A549 (cell line): ENCODE measurements around the gene RNF207. TPM values are rescaled to one million over a fixed set of nuclear protein-coding genes. Genes with fewer than 3 reads are reported as not detected.

Experiments
- ATAC-seq, 2 experiments: fragments of 200-7000 bp in 1 of 2; fragments of >200 bp in 1 of 2; cut with Nextera tagmentation in 1 of 2; cut with Tn5 transposase in 1 of 2; 3 replicates each; pipeline versions ENCODE4 v1.8.0 to v1.9.1; 2018 to 2020; ENCODE audit warnings: mild to moderate bottlenecking in 1 of 2, moderate library complexity in 1 of 2
- CTCF ChIA-PET: fragments of 300-600 bp; sonication (Branson Sonifier 250); formaldehyde crosslinking; extraction: SDS; loops from one replicate; lab custom pipeline; 2021; ENCODE audit warnings: antibody characterized with exemption, inconsistent platforms; lab: Yijun Ruan, JAX
- POLR2A ChIA-PET: fragments of 350-600 bp; formaldehyde crosslinking; extraction: SDS; loops from one replicate; lab custom pipeline; 2021; ENCODE audit warnings: antibody characterized with exemption, inconsistent platforms; lab: Yijun Ruan, JAX
- DNase-seq, 2 experiments: peaks; one replicate each; pipeline versions ENCODE4 v3.0.0 to v3.0.0-alpha.2; 2011 to 2016; ENCODE audit warnings: low read depth in 1 of 2, low spot score in 1 of 2
- FAIRE-seq: peaks from 2 replicates; lab custom pipeline; 2011; peaks lifted over from hg19 to GRCh38; lab: Jason Lieb, UNC
- H3K27ac ChIP-seq, 2 experiments: fragments of >200 bp; sonication (Bioruptor Twin); formaldehyde crosslinking; 3 replicates each; pipeline ENCODE4 v1.5.1; 2016 to 2017
- H3K4me1 ChIP-seq: fragments of >200 bp; sonication (Bioruptor Twin); formaldehyde crosslinking; 3 replicates; pipeline ENCODE4 v1.6.1; 2016
- H3K4me2 ChIP-seq: fragments of >200 bp; sonication (Bioruptor Twin); formaldehyde crosslinking; 3 replicates; pipeline ENCODE4 v1.6.1; 2016
- H3K4me3 ChIP-seq: fragments of >200 bp; sonication (Bioruptor Twin); formaldehyde crosslinking; 3 replicates; pipeline ENCODE4 v1.5.1; 2016
- H3K9me3 ChIP-seq: fragments of >200 bp; sonication (Bioruptor Twin); formaldehyde crosslinking; 3 replicates; pipeline ENCODE4 v1.6.1; 2016
- BHLHE40 ChIP-seq: IDR thresholded peaks from 2 replicates; pipeline ENCODE4 v1.6.1; 2012; ENCODE audit warnings: low read depth, low read length, inconsistent platforms
- CEBPB ChIP-seq, 2 experiments: fragments of >200 bp in 1 of 2; sonication (Bioruptor Twin) in 1 of 2; formaldehyde crosslinking in 1 of 2; IDR thresholded peaks; 2 replicates each; pipeline ENCODE4 v1.6.1; 2012 to 2016
- FOSB ChIP-seq: fragments of 250-450 bp; sonication (Bioruptor Pico); IDR thresholded peaks from 2 replicates; pipeline ENCODE4 v1.5.0; 2020; ENCODE audit warnings: mild to moderate bottlenecking, moderate library complexity
- GATA3 ChIP-seq: IDR thresholded peaks from 2 replicates; pipeline ENCODE4 v1.6.1; 2012; ENCODE audit warnings: borderline replicate concordance
- HEYL ChIP-seq: fragments of 250-450 bp; sonication (Bioruptor Pico); IDR thresholded peaks from 2 replicates; pipeline ENCODE4 v1.8.0; 2021; ENCODE audit warnings: mild to moderate bottlenecking, moderate library complexity
- HOXA7 ChIP-seq: fragments of 250-450 bp; sonication (Bioruptor Pico); IDR thresholded peaks from 2 replicates; pipeline ENCODE4 v1.5.0; 2020; ENCODE audit warnings: mild to moderate bottlenecking, moderate library complexity
- HOXB5 ChIP-seq: fragments of 250-450 bp; sonication (Bioruptor Pico); IDR thresholded peaks from 2 replicates; pipeline ENCODE4 v1.5.0; 2020; ENCODE audit warnings: mild to moderate bottlenecking, moderate library complexity
- JUN ChIP-seq, 2 experiments: fragments of >200 bp; sonication (Bioruptor Twin); formaldehyde crosslinking; IDR thresholded peaks; 2 replicates in 1 of 2; 3 replicates in 1 of 2; pipeline ENCODE4 v1.6.1; 2016 to 2017
- KDM1A ChIP-seq: fragments of 200-600 bp; sonication (generic); IDR thresholded peaks from 2 replicates; pipeline ENCODE4 v1.6.1; 2016; ENCODE audit warnings: low read depth, mild to moderate bottlenecking
- MAZ ChIP-seq: fragments of 150-350 bp; IDR thresholded peaks from 2 replicates; pipeline ENCODE4 v1.6.1; 2014; ENCODE audit warnings: antibody characterized with exemption, low read depth, low read length, borderline replicate concordance
- NR3C1 ChIP-seq: fragments of >200 bp; sonication (Bioruptor Twin); formaldehyde crosslinking; IDR thresholded peaks from 3 replicates; pipeline ENCODE4 v1.6.1; 2017
- POLR2A ChIP-seq: IDR thresholded peaks from 2 replicates; pipeline ENCODE4 v1.6.1; 2012; ENCODE audit warnings: mild to moderate bottlenecking, low read length
- RAD21 ChIP-seq, 2 experiments: fragments of >200 bp in 1 of 2; sonication (Bioruptor Twin) in 1 of 2; formaldehyde crosslinking in 1 of 2; IDR thresholded peaks in 1 of 2; conservative IDR thresholded peaks in 1 of 2; 2 replicates in 1 of 2; 3 replicates in 1 of 2; pipeline ENCODE4 v1.6.1; 2012 to 2018; ENCODE audit warnings: inconsistent platforms in 1 of 2
- RFX5 ChIP-seq: fragments of 450-650 bp; IDR thresholded peaks from 2 replicates; pipeline ENCODE4 v1.7.1; 2014; ENCODE audit warnings: antibody characterized with exemption, mild to moderate bottlenecking, moderate library complexity
- RNF2 ChIP-seq: fragments of 200-600 bp; sonication (generic); IDR thresholded peaks from 2 replicates; pipeline ENCODE4 v1.6.1; 2016; ENCODE audit warnings: low read depth, mild to moderate bottlenecking, antibody characterized with exemption, moderate library complexity, borderline replicate concordance
- SREBF2 ChIP-seq: fragments of 450-650 bp; IDR thresholded peaks from 2 replicates; pipeline ENCODE4 v1.6.1; 2014; ENCODE audit warnings: mild to moderate bottlenecking, moderate library complexity
- TP53 ChIP-seq: fragments of 250-450 bp; sonication (Bioruptor Pico); IDR thresholded peaks from 2 replicates; pipeline ENCODE4 v1.5.0; 2021; ENCODE audit warnings: mild to moderate bottlenecking, moderate library complexity
- ZNF302 ChIP-seq: fragments of 250-450 bp; sonication (Bioruptor Pico); IDR thresholded peaks from 2 replicates; pipeline ENCODE4 v1.9.0; 2021; ENCODE audit warnings: inconsistent platforms, mild to moderate bottlenecking, moderate library complexity
- ZSCAN20 ChIP-seq: fragments of 250-450 bp; sonication (Bioruptor Pico); IDR thresholded peaks from 2 replicates; pipeline ENCODE4 v1.8.0; 2022; ENCODE audit warnings: mild to moderate bottlenecking, moderate library complexity
- whole genome bisulfite sequencing: methylation state at CpG from one replicate; pipeline ENCODE4 v1.1.6; 2017; ENCODE audit errors: missing lambda C conversion rate; 5-methylcytosine and 5-hydroxymethylcytosine counted together
- polyA plus RNA-seq, 4 experiments: library from polyadenylated mRNA; depleted of rRNA in 3 of 4; stranded (reverse); fragments of >200 nt; fragmentation: RNase III in 1 of 4; extraction: RNeasy Plus Mini Kit Qiagen cat#74134 plus additional on column Dnase treatment in 1 of 4; gene quantifications; 2 replicates in 3 of 4; 3 replicates in 1 of 4; pipeline ENCODE4 v1.2.3, GENCODE V29; 2011 to 2017
- TF ChIP-seq, protein P1 (sequence below): fragments of 200-600 bp; sonication (generic); IDR thresholded peaks from 2 replicates; pipeline ENCODE4 v1.6.1; 2016; ENCODE audit warnings: antibody characterized with exemption, mild to moderate bottlenecking, moderate library complexity
- TF ChIP-seq, protein P2 (sequence below): fragments of >200 bp; sonication (Bioruptor Twin); formaldehyde crosslinking; IDR thresholded peaks from 3 replicates; pipeline ENCODE4 v1.6.1; 2016
- TF ChIP-seq, protein P3 (sequence below): IDR thresholded peaks from 2 replicates; pipeline ENCODE4 v1.6.1; 2012
- TF ChIP-seq, protein P4 (sequence below): fragments of >200 bp; sonication (Bioruptor Twin); formaldehyde crosslinking; IDR thresholded peaks from 2 replicates; pipeline ENCODE4 v1.6.1; 2016
- TF ChIP-seq, protein P5 (sequence below): IDR thresholded peaks from 2 replicates; pipeline ENCODE4 v1.6.1; 2012; ENCODE audit warnings: low read depth, borderline replicate concordance

Gene RNF207
- polyA plus RNA-seq, 2 of the 4 experiments (the other 2 are of a cell fraction) = 11.3 to 24.6 TPM

DNA sequence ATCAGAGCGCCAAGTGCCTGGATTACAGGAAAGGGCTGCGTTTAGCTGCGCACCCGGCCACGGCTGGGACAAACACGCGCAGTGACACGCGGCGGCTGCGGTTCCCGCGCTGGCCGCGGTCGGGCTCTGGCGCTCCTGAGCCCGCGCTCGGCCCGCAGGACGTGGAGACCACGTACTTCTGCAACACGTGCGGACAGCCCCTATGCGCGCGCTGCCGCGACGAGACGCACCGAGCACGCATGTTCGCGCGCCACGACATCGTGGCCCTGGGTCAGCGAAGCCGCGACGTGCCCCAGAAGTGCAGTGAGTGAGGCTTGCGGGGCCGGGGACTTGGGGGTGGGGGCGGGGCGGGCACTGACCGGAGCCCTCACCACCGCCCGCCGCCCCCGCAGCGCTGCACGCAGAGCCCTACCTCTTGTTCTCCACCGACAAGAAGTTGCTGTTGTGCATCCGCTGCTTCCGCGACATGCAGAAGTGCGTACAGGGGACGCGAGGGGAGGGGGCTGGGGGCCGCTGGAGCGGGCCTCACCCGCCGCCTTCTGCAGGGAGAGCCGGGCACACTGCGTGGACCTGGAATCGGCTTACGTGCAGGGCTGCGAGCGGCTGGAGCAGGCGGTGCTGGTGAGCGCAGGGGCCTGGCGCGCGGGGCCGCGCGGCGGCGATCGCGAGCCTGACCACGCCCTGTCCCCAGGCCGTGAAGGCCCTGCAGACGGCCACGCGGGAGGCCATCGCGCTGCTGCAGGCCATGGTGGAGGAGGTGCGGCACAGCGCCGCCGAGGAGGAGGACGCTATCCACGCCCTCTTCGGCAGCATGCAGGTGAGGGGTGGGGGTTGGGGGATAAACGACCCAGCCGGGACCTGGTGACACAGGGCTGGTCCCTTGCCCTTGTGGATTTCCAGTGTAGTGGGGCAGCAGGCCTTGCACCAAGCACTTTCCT lies 3.1 kb downstream of the RNF207 start:
- Histone ChIP-seq H3K4me1 (peaks cover 9% of the 10 kb centered on the region), H3K4me2 (no peak overlapping the region), H3K27ac (no peak overlapping the region), H3K4me3 (no peak overlapping the region), H3K9me3 (no peaks in the 10 kb centered on the region)
- no peak for TF ChIP-seq HOXB5
- TF ChIP-seq, protein P1, sequence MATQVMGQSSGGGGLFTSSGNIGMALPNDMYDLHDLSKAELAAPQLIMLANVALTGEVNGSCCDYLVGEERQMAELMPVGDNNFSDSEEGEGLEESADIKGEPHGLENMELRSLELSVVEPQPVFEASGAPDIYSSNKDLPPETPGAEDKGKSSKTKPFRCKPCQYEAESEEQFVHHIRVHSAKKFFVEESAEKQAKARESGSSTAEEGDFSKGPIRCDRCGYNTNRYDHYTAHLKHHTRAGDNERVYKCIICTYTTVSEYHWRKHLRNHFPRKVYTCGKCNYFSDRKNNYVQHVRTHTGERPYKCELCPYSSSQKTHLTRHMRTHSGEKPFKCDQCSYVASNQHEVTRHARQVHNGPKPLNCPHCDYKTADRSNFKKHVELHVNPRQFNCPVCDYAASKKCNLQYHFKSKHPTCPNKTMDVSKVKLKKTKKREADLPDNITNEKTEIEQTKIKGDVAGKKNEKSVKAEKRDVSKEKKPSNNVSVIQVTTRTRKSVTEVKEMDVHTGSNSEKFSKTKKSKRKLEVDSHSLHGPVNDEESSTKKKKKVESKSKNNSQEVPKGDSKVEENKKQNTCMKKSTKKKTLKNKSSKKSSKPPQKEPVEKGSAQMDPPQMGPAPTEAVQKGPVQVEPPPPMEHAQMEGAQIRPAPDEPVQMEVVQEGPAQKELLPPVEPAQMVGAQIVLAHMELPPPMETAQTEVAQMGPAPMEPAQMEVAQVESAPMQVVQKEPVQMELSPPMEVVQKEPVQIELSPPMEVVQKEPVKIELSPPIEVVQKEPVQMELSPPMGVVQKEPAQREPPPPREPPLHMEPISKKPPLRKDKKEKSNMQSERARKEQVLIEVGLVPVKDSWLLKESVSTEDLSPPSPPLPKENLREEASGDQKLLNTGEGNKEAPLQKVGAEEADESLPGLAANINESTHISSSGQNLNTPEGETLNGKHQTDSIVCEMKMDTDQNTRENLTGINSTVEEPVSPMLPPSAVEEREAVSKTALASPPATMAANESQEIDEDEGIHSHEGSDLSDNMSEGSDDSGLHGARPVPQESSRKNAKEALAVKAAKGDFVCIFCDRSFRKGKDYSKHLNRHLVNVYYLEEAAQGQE = no peak
- TF ChIP-seq FOSB (CRISPR knock-in tag) = no peak
- no peak for TF ChIP-seq RFX5
- no peak for TF ChIP-seq POLR2A
- TF ChIP-seq, protein P2, sequence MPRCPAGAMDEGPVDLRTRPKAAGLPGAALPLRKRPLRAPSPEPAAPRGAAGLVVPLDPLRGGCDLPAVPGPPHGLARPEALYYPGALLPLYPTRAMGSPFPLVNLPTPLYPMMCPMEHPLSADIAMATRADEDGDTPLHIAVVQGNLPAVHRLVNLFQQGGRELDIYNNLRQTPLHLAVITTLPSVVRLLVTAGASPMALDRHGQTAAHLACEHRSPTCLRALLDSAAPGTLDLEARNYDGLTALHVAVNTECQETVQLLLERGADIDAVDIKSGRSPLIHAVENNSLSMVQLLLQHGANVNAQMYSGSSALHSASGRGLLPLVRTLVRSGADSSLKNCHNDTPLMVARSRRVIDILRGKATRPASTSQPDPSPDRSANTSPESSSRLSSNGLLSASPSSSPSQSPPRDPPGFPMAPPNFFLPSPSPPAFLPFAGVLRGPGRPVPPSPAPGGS = no peak
- TF ChIP-seq ZNF302 (CRISPR knock-in tag) = no peak
- no peak for TF ChIP-seq RNF2
- TF ChIP-seq, protein P3, sequence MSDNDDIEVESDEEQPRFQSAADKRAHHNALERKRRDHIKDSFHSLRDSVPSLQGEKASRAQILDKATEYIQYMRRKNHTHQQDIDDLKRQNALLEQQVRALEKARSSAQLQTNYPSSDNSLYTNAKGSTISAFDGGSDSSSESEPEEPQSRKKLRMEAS = no peak
- TF ChIP-seq GATA3 = no peak
- no peak for TF ChIP-seq SREBF2
- TF ChIP-seq, protein P4, sequence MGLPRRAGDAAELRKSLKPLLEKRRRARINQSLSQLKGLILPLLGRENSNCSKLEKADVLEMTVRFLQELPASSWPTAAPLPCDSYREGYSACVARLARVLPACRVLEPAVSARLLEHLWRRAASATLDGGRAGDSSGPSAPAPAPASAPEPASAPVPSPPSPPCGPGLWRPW = no peak
- no peak for TF ChIP-seq ZSCAN20 (CRISPR knock-in tag)
- CTCF ChIA-PET = interaction anchor here (0.6 to 1.2 kb wide), 2 partner anchors 13 to 21 kb away, joined by 3 to 4 read pairs; no protein-coding TSS in a partner anchor
- POLR2A ChIA-PET = no interaction called here
- no peak for ATAC-seq
- no peak for DNase-seq
- WGBS = 97% methylated on average over 60 of the region's 99 CpGs
- no peak for FAIRE-seq

DNA sequence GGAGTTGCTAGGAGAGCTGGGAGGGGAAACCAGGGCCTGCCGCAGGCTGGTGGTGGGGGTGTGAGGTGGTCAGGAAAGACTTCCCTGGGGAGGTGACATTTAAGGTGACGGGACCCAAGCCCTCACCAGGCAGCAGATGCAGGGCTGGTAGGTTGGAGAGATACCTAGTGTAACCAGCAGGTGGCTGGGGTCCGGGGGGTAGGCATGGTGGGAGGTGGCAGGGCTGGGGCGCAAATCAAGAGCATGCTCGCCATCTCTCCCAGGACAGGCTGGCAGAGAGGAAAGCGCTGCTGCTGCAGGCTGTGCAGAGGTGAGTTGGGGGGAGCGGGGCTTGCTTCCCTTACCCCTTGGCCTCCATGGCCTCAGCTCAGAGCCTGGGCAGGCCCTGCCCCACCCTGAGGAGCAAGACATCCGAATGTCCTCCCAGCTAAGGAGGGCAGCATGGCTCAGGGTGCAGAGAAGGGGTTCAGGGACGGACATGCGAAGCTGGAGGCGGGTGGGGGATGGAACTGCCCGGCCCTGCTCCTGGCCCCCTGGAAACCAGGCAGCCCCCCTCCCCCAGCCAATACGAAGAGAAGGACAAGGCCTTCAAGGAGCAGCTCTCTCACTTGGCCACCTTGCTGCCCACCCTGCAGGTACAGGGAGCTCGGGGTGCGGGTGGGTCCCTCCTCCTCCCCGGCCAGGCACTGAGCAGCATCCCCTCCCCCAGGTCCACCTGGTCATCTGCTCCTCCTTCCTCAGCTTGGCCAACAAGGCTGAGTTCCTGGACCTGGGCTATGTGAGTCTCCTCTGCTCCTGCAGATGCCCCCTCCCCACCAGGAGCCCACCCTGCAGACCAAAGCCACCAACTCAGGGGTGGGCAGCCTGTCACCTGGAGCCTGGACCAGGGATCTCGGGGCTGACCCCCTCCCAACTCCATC lies 4.0 kb downstream of the RNF207 start:
- Histone ChIP-seq H3K27ac (no peak overlapping the region), H3K4me2 (no peak overlapping the region), H3K4me3 (no peak overlapping the region), H3K9me3 (no peaks in the 10 kb centered on the region), H3K4me1 (peaks cover 9% of the 10 kb centered on the region)
- CTCF ChIA-PET = interaction anchor here (1.2 to 1.3 kb wide), 3 partner anchors 12 to 37 kb away, joined by 4 to 5 read pairs (median 4); no protein-coding TSS in a partner anchor
- no peak for FAIRE-seq
- POLR2A ChIA-PET = no interaction called here
- WGBS = 91% methylated on average over 9 of the region's 17 CpGs
- no peak for ATAC-seq
- DNase-seq = no peak
- TF ChIP-seq TP53 = no peak
- TF ChIP-seq, protein P1 = no peak
- TF ChIP-seq MAZ = no peak
- no peak for TF ChIP-seq HOXA7
- no peak for TF ChIP-seq RAD21 (conservative IDR thresholded peaks at IDR 0.05 in 1 of 2, IDR thresholded peaks at IDR 0.05 in 1 of 2)
- no peak for TF ChIP-seq KDM1A
- no peak for TF ChIP-seq NR3C1
- no peak for TF ChIP-seq JUN (IDR thresholded peaks at IDR 0.05)
- TF ChIP-seq, protein P5, sequence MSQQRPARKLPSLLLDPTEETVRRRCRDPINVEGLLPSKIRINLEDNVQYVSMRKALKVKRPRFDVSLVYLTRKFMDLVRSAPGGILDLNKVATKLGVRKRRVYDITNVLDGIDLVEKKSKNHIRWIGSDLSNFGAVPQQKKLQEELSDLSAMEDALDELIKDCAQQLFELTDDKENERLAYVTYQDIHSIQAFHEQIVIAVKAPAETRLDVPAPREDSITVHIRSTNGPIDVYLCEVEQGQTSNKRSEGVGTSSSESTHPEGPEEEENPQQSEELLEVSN = no peak
- no peak for TF ChIP-seq BHLHE40
- no peak for TF ChIP-seq ZSCAN20 (CRISPR knock-in tag)
- TF ChIP-seq CEBPB (IDR thresholded peaks at IDR 0.05) = no peak
- TF ChIP-seq HEYL (CRISPR knock-in tag) = no peak
